ENCODE results near the gene STK17B. TPM values are rescaled to one million over a fixed set of nuclear protein-coding genes. Genes with fewer than 3 reads are reported as not detected.

The STK17B gene
- total and polyA plus RNA-seq, 4 donors = 17.1 to 30.0 (median 22.0) TPM

DNA sequence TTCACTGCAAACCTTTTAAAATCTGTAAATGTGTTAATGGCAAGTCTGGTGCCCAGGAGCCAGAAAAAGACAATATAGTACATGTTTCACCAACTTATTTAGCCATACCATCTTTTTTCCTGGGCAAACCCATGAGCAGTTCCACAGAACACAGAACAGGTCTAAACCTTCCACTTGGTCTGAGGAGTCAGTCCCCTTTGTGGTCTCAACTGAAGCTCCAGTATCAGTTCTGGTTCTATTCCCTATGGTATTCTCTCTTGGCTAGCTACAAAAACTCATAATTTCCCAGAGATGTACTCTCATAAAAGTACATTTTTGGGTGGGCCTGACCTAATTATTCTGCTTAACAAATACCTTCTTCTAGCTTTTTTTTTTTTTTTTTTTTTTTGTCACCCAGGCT, 31.2 kb downstream of the STK17B start:
- H3K9me3 ChIP-seq (ENCODE audit: control insufficient read depth, low read length) = no peaks in the 10 kb centered on the region
- H3K36me3 ChIP-seq (ENCODE audit: control insufficient read depth in 1 of 2, insufficient read depth in 2 of 2, low read length in 1 of 2) = peaks cover 5 to 9% of the 10 kb centered on the region in 2 donors
- ATAC-seq (ENCODE audit: low FRiP score) (no peak), DNase-seq (no peak)
- no peak overlapping the region for H3K4me3 ChIP-seq (ENCODE audit: low read length in 2 of 2)
- no peak overlapping the region for H3K27ac ChIP-seq (ENCODE audit: low read depth in 1 of 2, low read length in 2 of 2)
- intact Hi-C loops (cut with DNase I) = no loop called here
- H3K4me1 ChIP-seq (ENCODE audit: control insufficient read depth in 1 of 2, insufficient read depth in 2 of 2, low read length in 2 of 2) = no peaks in the 10 kb centered on the region
- no peaks in the 10 kb centered on the region for H3K27me3 ChIP-seq (ENCODE audit: control insufficient read depth in 1 of 2, insufficient read depth in 2 of 2, low read length in 1 of 2)

DNA sequence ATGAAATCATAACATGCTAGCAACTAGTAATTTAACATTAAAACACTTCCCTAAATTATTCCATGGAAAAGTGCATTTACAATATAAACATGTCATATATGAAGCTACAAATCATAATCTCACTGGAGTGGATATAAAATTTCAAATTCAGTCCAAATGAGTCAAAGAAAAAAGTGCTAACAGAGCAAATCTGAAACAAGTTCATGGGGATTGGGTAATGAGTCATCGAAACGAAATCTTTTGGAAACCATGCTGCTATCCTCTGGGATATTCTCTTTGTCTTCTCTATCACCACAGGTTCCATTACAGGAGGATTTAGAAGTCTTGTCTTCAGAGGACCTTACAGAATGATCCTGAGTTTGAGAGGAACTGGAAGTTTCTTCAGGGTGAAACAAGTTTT, 34.1 kb downstream of the STK17B start:
- intact Hi-C loops (cut with DNase I) = no loop called here
- peaks cover 5% of the 10 kb centered on the region for H3K9me3 ChIP-seq (ENCODE audit: control insufficient read depth, low read length)
- H3K27ac ChIP-seq (ENCODE audit: low read depth in 1 of 2, low read length in 2 of 2) = no peak overlapping the region
- H3K36me3 ChIP-seq (ENCODE audit: control insufficient read depth in 1 of 2, insufficient read depth in 2 of 2, low read length in 1 of 2) = peaks cover 6 to 7% of the 10 kb centered on the region in 2 donors
- H3K4me3 ChIP-seq (ENCODE audit: low read length in 2 of 2) = no peak overlapping the region
- 88 to 89% methylated on average over 2 of the region's 2 CpGs for WGBS, 2 donors
- H3K27me3 ChIP-seq (ENCODE audit: control insufficient read depth in 1 of 2, insufficient read depth in 2 of 2, low read length in 1 of 2) = no peaks in the 10 kb centered on the region
- no peaks in the 10 kb centered on the region for H3K4me1 ChIP-seq (ENCODE audit: control insufficient read depth in 1 of 2, insufficient read depth in 2 of 2, low read length in 2 of 2)
- DNase-seq = no peak
- no peak for ATAC-seq (ENCODE audit: low FRiP score)

- Histone ChIP-seq H3K27ac (ENCODE audit: low read depth in 1 of 2, low read length in 2 of 2) (no peak overlapping the region), H3K36me3 (ENCODE audit: control insufficient read depth in 1 of 2, insufficient read depth in 2 of 2, low read length in 1 of 2) (peaks cover 6 to 7% of the 10 kb centered on the region in 2 donors), H3K4me3 (ENCODE audit: low read length in 2 of 2) (no peak overlapping the region), H3K9me3 (ENCODE audit: control insufficient read depth, low read length) (peaks cover 10% of the 10 kb centered on the region), H3K27me3 (ENCODE audit: control insufficient read depth in 1 of 2, insufficient read depth in 2 of 2, low read length in 1 of 2) (no peaks in the 10 kb centered on the region), H3K4me1 (ENCODE audit: control insufficient read depth in 1 of 2, insufficient read depth in 2 of 2, low read length in 2 of 2) (no peaks in the 10 kb centered on the region)
- 81 to 87% methylated on average over 7 of the region's 7 CpGs for WGBS, 2 donors
- ATAC-seq (ENCODE audit: low FRiP score) (no peak), DNase-seq (no peak)
- intact Hi-C loops (cut with DNase I) = no loop called here
These were observed 35.2 kb downstream of the STK17B start for GRCh38 chr2:196136151-196136550.

- Histone ChIP-seq H3K9me3 (ENCODE audit: control insufficient read depth, low read length) (peaks cover 15% of the 10 kb centered on the region), H3K4me1 (ENCODE audit: control insufficient read depth in 1 of 2, insufficient read depth in 2 of 2, low read length in 2 of 2) (no peaks in the 10 kb centered on the region), H3K27ac (ENCODE audit: low read depth in 1 of 2, low read length in 2 of 2) (no peak overlapping the region), H3K4me3 (ENCODE audit: low read length in 2 of 2) (no peak overlapping the region), H3K36me3 (ENCODE audit: control insufficient read depth in 1 of 2, insufficient read depth in 2 of 2, low read length in 1 of 2) (peaks cover 2 to 5% of the 10 kb centered on the region in 2 donors), H3K27me3 (ENCODE audit: control insufficient read depth in 1 of 2, insufficient read depth in 2 of 2, low read length in 1 of 2) (no peaks in the 10 kb centered on the region)
- WGBS, 2 donors = 85 to 89% methylated on average over 5 of the region's 5 CpGs
- no peak for DNase-seq
- no peak for ATAC-seq (ENCODE audit: low FRiP score)
- intact Hi-C loops (cut with DNase I) = no loop called here
These were observed 39.1 kb downstream of the STK17B start for GRCh38 chr2:196131949-196132925.

- Histone ChIP-seq H3K36me3 (ENCODE audit: control insufficient read depth in 1 of 2, insufficient read depth in 2 of 2, low read length in 1 of 2) (peaks cover 2 to 5% of the 10 kb centered on the region in 2 donors), H3K9me3 (ENCODE audit: control insufficient read depth, low read length) (peaks cover 15% of the 10 kb centered on the region), H3K4me1 (ENCODE audit: control insufficient read depth in 1 of 2, insufficient read depth in 2 of 2, low read length in 2 of 2) (no peaks in the 10 kb centered on the region), H3K27me3 (ENCODE audit: control insufficient read depth in 1 of 2, insufficient read depth in 2 of 2, low read length in 1 of 2) (no peaks in the 10 kb centered on the region), H3K27ac (ENCODE audit: low read depth in 1 of 2, low read length in 2 of 2) (no peak overlapping the region), H3K4me3 (ENCODE audit: low read length in 2 of 2) (no peak overlapping the region)
- no peak for ATAC-seq (ENCODE audit: low FRiP score)
- intact Hi-C loops (cut with DNase I) = no loop called here
- DNase-seq = peak in 1 of 2 donors; percentile 53
- WGBS, 2 donors = 74 to 75% methylated on average over 7 of the region's 7 CpGs
These were observed 39.9 kb downstream of the STK17B start for GRCh38 chr2:196131384-196131937.

DNA sequence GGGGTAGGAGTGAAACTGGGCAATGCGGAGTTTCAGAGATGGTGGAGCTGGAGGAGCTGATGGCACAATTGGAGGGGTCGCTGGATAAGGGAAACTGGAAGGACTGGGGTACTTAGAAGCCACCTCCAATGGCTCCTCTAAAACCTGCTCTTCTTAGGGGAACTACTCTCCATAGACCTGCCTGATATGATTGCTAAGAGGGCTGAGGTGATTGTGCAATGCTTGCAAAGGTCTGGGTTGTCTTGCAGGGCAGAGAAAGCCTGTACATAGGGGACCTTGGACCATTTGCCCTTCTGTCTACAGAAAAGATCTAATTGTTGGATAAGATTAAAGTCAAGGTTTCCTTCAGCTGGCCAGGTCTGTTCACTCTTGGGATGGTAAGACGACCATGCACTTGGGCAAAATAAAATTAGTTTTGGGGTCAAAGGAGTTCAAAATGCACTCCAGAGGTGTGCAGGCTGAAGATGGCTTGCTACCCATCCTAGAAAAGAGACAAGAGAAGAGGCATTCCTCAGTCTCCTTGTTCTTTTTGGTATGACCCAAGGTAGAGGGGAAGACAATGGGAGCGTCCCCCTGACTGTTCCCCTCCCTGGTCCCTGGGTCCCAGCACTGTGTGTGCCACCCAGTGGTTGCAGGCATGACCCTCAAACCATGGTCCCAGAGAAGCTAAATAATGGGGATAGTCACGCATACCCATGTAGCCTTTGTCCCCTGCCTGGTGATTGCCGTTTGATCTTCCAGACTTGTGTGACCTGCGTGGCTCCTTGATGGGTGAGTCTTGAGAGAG, 41.1 kb downstream of the STK17B start:
- Histone ChIP-seq H3K4me1 (ENCODE audit: control insufficient read depth in 1 of 2, insufficient read depth in 2 of 2, low read length in 2 of 2) (peaks cover 0 to 4% of the 10 kb centered on the region in 2 donors), H3K4me3 (ENCODE audit: low read length in 2 of 2) (no peak overlapping the region), H3K27ac (ENCODE audit: low read depth in 1 of 2, low read length in 2 of 2) (no peak overlapping the region), H3K9me3 (ENCODE audit: control insufficient read depth, low read length) (peaks cover 15% of the 10 kb centered on the region), H3K27me3 (ENCODE audit: control insufficient read depth in 1 of 2, insufficient read depth in 2 of 2, low read length in 1 of 2) (no peaks in the 10 kb centered on the region), H3K36me3 (ENCODE audit: control insufficient read depth in 1 of 2, insufficient read depth in 2 of 2, low read length in 1 of 2) (peaks cover 0 to 2% of the 10 kb centered on the region in 2 donors)
- DNase-seq (no peak), ATAC-seq (ENCODE audit: low FRiP score) (no peak)
- intact Hi-C loops (cut with DNase I) = no loop called here
- 98 to 99% methylated on average over 7 of the region's 7 CpGs for WGBS, 2 donors

GRCh38 chr2:196128749-196129148, 42.6 kb downstream of the STK17B start:
- Histone ChIP-seq H3K4me3 (ENCODE audit: low read length in 2 of 2) (no peak overlapping the region), H3K36me3 (ENCODE audit: control insufficient read depth in 1 of 2, insufficient read depth in 2 of 2, low read length in 1 of 2) (peaks cover 0 to 2% of the 10 kb centered on the region in 2 donors), H3K27me3 (ENCODE audit: control insufficient read depth in 1 of 2, insufficient read depth in 2 of 2, low read length in 1 of 2) (no peaks in the 10 kb centered on the region), H3K27ac (ENCODE audit: low read depth in 1 of 2, low read length in 2 of 2) (no peak overlapping the region), H3K4me1 (ENCODE audit: control insufficient read depth in 1 of 2, insufficient read depth in 2 of 2, low read length in 2 of 2) (peaks cover 0 to 4% of the 10 kb centered on the region in 2 donors), H3K9me3 (ENCODE audit: control insufficient read depth, low read length) (peaks cover 12% of the 10 kb centered on the region)
- WGBS, 2 donors = 94 to 96% methylated on average over 1 of the region's 1 CpG
- ATAC-seq (ENCODE audit: low FRiP score) = no peak
- DNase-seq = no peak
- intact Hi-C loops (cut with DNase I) = no loop called here

DNA sequence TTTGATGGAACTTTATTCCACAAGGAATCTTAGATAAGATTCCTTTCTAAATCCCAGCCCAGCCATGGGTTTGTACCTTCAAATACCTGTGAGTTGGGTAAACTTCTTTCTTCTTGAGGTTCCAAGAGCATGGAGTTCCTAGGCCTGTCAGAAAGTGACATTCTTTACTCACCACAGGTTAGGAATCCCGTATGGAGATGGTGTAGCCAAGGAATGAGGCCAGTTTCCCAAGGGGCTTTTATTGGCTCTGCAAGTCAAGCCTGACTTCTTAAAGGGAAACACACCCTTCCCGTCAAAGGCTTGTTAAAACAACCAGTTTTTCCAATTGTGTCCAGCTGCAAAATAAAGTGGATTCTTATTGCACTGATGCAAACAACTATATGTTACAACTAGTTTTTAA, 45.8 kb downstream of the STK17B start:
- Histone ChIP-seq H3K27ac (ENCODE audit: low read depth in 1 of 2, low read length in 2 of 2) (peak overlapping the region in 1 of 2 donors; percentile 44), H3K4me1 (ENCODE audit: control insufficient read depth in 1 of 2, insufficient read depth in 2 of 2, low read length in 2 of 2) (peaks cover 0 to 4% of the 10 kb centered on the region in 2 donors), H3K4me3 (ENCODE audit: low read length in 2 of 2) (no peak overlapping the region), H3K27me3 (ENCODE audit: control insufficient read depth in 1 of 2, insufficient read depth in 2 of 2, low read length in 1 of 2) (no peaks in the 10 kb centered on the region), H3K9me3 (ENCODE audit: control insufficient read depth, low read length) (peaks cover 5% of the 10 kb centered on the region), H3K36me3 (ENCODE audit: control insufficient read depth in 1 of 2, insufficient read depth in 2 of 2, low read length in 1 of 2) (no peaks in the 10 kb centered on the region)
- intact Hi-C loops (cut with DNase I) = no loop called here
- 3% methylated on average over 2 of the region's 2 CpGs for WGBS, 2 donors
- DNase-seq = no peak
- ATAC-seq (ENCODE audit: low FRiP score) = no peak

All from aorta (tissue), 5 donors.